HG03457 (cell line): ENCODE results near the gene ESPL1.
"Not testable (repeated sequence)": the region's sequence is repeated elsewhere in the genome, so short reads cannot be mapped to it uniquely, and the experiment has no call there.

Source experiments
- ATAC-seq: cut with Tn5 transposase; IDR thresholded peaks from one replicate; pipeline ENCODE4 v1.9.1; 2021; ENCODE audit warnings: moderate number of reproducible peaks; ENCODE audit not compliant: unreplicated experiment

ESPL1 gene

GRCh38 chr12:53297106-53297505, 29.0 kb downstream of the ESPL1 start:
- ATAC-seq: not testable (repeated sequence)

DNA sequence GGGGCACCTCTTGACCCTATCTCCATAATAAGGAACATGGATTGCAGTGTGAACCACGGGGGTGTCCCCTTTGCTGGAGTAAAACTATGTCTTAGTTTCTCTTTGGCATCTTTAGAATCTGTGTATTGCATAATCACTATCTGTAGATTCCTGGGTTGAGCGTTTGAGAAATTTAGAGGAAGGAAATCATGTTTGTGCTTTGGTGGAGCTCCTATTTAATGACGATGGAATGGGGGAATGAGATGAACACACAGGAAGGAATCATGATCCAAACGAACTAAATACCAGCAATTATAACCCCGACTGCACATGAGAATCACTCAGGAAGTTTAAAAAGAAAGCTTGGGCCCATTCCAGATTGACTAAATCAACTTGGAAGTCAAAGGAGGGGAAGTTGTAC, 30.1 kb downstream of the ESPL1 start:
- no peak for ATAC-seq

- ATAC-seq: no peak
These were observed 31.0 kb downstream of the ESPL1 start for GRCh38 chr12:53299101-53299453.

GRCh38 chr12:53299454-53300180, 31.5 kb downstream of the ESPL1 start, which contains the start of gene MYG1:
TSS of gene MYG1 (plus strand) at chr12:53299695. CDS start at chr12:53299738, 43 bp downstream.
- ATAC-seq: peak; percentile 42

DNA sequence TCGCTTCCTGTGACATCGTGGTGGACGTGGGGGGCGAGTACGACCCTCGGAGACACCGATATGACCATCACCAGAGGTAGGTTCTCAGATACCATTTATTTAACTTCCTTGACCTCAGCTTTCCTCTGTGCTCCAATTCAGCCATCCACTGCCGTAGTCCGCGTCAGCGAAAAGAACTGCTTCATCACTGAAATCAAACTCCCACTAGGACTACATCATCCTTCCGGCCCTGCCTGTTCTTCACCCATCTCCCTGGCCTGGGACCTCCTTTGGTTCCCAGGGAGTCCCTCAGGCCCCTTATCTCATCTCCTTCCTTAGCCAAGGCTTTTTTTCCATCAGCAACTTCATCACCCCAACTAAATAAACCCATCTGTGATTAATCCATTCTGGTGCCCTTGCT, 32.1 kb downstream of the ESPL1 start:
- ATAC-seq: no peak

DNA sequence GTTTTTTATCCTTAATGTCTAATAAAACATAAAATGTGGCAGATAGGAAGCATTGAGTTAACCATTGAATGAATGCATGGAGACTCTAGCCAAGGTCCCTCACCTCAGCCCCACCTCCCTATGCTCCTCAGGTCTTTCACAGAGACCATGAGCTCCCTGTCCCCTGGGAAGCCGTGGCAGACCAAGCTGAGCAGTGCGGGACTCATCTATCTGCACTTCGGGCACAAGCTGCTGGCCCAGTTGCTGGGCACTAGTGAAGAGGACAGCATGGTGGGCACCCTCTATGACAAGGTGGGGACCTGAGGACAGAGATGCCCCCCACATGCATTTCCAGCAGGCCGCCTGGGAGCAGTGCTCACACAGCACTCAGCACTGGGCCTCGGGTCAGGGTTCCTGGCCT, 34.8 kb downstream of the ESPL1 start:
- ATAC-seq: no peak

- no peak for ATAC-seq
These were observed 38.7 kb downstream of the ESPL1 start for GRCh38 chr12:53306826-53307225.

DNA sequence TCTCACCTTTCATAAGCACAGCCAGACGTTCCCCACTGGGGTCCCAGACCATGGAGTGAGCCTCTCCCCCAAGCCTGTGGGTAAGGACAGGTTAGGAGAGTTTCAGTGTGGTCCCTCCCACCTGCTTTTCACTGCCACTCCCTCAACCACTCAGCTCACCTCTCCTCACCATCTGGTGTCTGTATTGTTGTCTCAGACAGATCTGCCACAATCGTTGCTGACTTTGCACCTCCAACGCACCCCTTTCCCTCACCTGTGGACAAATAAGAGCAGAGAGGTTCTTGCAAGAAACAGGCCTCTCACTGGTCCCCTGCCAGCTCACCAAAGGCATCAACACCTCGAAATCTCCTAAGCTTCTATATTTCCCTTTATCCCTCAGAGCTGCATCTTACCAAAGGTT, 40.2 kb downstream of the ESPL1 start:
- no peak for ATAC-seq

GRCh38 chr12:53313996-53314395, 45.9 kb downstream of the ESPL1 start:
- ATAC-seq: no peak

GRCh38 chr12:53320352-53321195, 52.5 kb downstream of the ESPL1 start:
- no peak for ATAC-seq

DNA sequence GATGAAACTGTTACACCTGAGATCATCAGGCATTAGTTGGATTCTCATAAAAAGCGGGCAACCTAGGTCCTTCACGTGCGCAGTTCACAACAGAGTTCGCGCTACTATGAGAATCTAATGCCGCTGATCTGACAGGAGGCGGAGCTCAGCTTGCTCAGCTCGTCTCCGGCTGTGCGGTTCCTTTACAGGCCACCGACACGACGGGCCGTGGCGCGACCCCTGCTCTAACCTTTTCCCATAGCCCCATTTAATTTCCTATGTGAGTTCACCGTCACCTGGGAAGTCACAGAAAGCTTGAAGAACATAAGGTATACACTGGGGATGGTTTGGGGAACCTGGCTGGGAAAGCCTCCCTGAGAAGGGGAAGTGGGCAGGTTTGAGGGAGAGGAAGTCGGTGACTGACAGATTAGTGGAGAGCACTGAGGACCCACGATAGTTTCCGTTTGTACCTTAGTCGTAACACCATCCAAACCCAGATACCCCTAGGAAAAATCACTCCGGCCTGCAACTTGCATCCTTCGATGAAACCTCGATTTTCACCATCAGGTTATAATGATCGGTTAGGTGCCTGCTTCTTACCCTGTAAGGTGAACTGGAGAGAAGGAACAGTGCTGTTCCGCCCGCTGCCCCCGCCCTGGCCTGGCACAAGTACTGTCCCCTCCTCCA, 56.1 kb downstream of the ESPL1 start:
- no peak for ATAC-seq

- ATAC-seq: no peak
These were observed 56.8 kb downstream of the ESPL1 start for GRCh38 chr12:53324779-53325510.

- no peak for ATAC-seq
These were observed 57.5 kb downstream of the ESPL1 start for GRCh38 chr12:53325511-53326061.

GRCh38 chr12:53326460-53327185, 58.5 kb downstream of the ESPL1 start:
- no peak for ATAC-seq

DNA sequence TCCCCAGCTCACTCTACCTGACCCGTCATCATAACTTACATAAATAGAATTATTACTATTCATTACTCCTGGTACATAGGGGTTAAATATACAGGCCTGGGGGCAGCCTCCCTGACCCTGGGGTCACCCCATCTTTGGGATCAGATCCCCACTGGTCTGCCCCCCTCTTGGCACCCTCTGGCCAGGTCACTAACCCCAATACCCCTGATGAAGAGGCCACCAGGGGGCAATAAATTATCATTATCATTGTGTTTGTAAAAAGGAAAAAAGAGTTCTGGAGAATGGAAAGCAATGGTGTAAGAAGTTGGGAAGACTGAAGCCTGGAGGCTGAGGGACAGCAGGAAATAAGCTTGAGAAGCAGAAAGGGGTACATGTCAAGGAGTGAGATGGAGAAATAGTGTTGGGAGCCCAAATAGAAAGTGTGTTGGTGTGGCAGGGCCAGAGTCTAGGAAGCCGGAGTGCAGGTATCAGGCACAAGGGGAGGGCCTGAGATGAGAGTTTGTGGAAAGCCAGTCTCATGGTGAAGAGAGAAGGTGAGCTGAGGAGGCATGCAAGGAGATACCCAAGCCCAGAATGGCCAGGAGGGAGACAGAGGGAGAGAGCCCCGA, 59.4 kb downstream of the ESPL1 start:
- ATAC-seq: no peak

DNA sequence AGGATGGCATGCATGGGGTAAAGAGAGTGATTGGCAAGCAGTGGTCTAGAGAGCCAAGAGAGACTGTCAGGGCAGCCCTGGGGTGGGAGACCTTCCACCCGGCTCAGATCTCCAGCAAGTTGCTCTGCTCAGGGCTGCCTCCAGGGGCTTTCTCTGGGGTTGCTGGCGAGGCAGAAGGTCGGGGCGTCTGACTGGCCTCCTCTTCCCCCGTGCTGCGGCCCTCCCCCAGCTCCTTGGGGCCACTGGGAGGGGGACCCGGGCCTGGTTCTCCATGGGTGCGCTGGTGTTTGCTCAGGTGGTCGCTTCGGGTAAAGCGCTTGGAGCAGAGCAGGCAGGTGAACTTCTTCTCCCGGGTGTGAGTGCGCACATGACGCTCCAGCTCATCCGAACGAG, 59.9 kb downstream of the ESPL1 start:
- ATAC-seq: no peak

- ATAC-seq: no peak
These were observed 62.6 kb downstream of the ESPL1 start for GRCh38 chr12:53330671-53331070.

- ATAC-seq: not testable (repeated sequence)
These were observed 64.2 kb downstream of the ESPL1 start for GRCh38 chr12:53332339-53332738.

DNA sequence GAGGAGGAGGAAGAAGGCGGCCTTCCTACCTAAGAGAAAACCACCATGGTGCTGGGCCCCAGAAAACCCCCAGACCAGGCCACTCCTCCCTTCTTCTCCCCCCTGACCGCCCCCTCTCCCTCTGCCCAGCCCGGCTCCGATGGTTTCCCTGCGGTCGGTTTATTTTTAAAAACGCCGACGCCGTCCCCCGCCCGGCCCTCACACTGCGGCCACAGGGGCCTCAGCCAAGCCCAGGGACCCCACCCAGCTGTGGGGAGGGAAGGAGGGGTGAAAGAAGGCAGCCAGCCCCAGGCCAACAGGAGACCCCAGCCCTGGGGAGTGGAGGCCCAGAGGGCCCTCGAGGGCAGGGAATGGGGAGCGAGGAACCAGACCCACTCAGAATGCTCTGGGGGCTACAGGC, 64.6 kb downstream of the ESPL1 start:
- ATAC-seq: no peak

- no peak for ATAC-seq
These were observed 65.2 kb downstream of the ESPL1 start for GRCh38 chr12:53333289-53333688.
